ENCODE results near the gene USP17L21.
"Not testable (repeated sequence)": the region's sequence is repeated elsewhere in the genome, so short reads cannot be mapped to it uniquely, and the experiment has no call there.

The USP17L21 gene

GRCh38 chr4:9262572-9262971 is at the start of gene USP17L21:
Gene USP17L21 (plus strand): TSS chr4:9262872. CDS start chr4:9262872, 0 bp downstream.
- not testable (repeated sequence) for DNase-seq

- DNase-seq, result not testable (repeated sequence)
These were observed 48.0 kb upstream of the USP17L21 start for GRCh38 chr4:9214701-9215100.

- DNase-seq, result not testable (repeated sequence)
These were observed 47.6 kb upstream of the USP17L21 start, which contains the start of gene USP17L11 for GRCh38 chr4:9215105-9215504. Gene USP17L11 (plus strand): TSS chr4:9215405. CDS start chr4:9215405, 0 bp downstream.

GRCh38 chr4:9219852-9220251 is 42.8 kb upstream of the USP17L21 start, which contains the start of gene USP17L12:
Gene USP17L12 (plus strand): TSS chr4:9220152. CDS start chr4:9220152, 0 bp downstream.
- not testable (repeated sequence) for DNase-seq

GRCh38 chr4:9224596-9224995 is 38.1 kb upstream of the USP17L21 start, which contains the start of gene USP17L13:
Gene USP17L13 (plus strand): TSS chr4:9224896. CDS start chr4:9224896, 0 bp downstream.
- DNase-seq, result not testable (repeated sequence)

- not testable (repeated sequence) for DNase-seq
These were observed 32.4 kb upstream of the USP17L21 start for GRCh38 chr4:9230249-9230648.

- DNase-seq, result not testable (repeated sequence)
These were observed 28.6 kb upstream of the USP17L21 start, which contains the start of gene USP17L15 for GRCh38 chr4:9234085-9234484. Gene USP17L15 (plus strand): TSS chr4:9234385. CDS start chr4:9234385, 0 bp downstream.

GRCh38 chr4:9238461-9238860 is 24.2 kb upstream of the USP17L21 start:
- DNase-seq, result not testable (repeated sequence)

- DNase-seq, result not testable (repeated sequence)
These were observed 19.1 kb upstream of the USP17L21 start, which contains the start of gene USP17L17 for GRCh38 chr4:9243579-9243978. Gene USP17L17 (plus strand): TSS chr4:9243879. CDS start chr4:9243879, 0 bp downstream.

GRCh38 chr4:9247953-9248680 is 14.6 kb upstream of the USP17L21 start, which contains the start of gene USP17L18:
Gene USP17L18 (plus strand): TSS chr4:9248630. CDS start chr4:9248630, 0 bp downstream.
- not testable (repeated sequence) for DNase-seq

GRCh38 chr4:9253078-9253477 is 9.6 kb upstream of the USP17L21 start, which contains the start of gene USP17L19:
Gene USP17L19 (plus strand): TSS chr4:9253378. CDS start chr4:9253378, 0 bp downstream.
- not testable (repeated sequence) for DNase-seq

- not testable (repeated sequence) for DNase-seq
These were observed 4.8 kb upstream of the USP17L21 start, which contains the start of gene USP17L20 for GRCh38 chr4:9257824-9258223. Gene USP17L20 (plus strand): TSS chr4:9258124. CDS start chr4:9258124, 0 bp downstream.

GRCh38 chr4:9267319-9267718 is 4.6 kb downstream of the USP17L21 start, which contains the start of gene USP17L22:
Gene USP17L22 (plus strand): TSS chr4:9267619. CDS start chr4:9267619, 0 bp downstream.
- not testable (repeated sequence) for DNase-seq

GRCh38 chr4:9271719-9272118 is 9.0 kb downstream of the USP17L21 start:
- not testable (repeated sequence) for DNase-seq

Measured in activated CD4-positive, alpha-beta T cell treated with anti-CD3 and anti-CD28 coated beads, Interleukin-2, amount 50 U/mL, for 16 hours (primary cell).